Urinary bladder (tissue), 4 donors: ENCODE measurements around the gene WDR18. TPM values are rescaled to one million over a fixed set of nuclear protein-coding genes. Genes with fewer than 3 reads are reported as not detected.

ENCODE experiments used
- DNase-seq: peaks from one replicate; pipeline ENCODE4 v3.0.0-alpha.2; 2015; ENCODE audit errors: extremely low spot score
- H3K27ac ChIP-seq: one replicate; pipeline ENCODE4 v1.5.1; 2013; ENCODE audit warnings: low read depth, mild to moderate bottlenecking, moderate library complexity
- H3K36me3 ChIP-seq: one replicate; pipeline ENCODE4 v1.6.1; 2013; ENCODE audit warnings: mild to moderate bottlenecking, moderate library complexity; ENCODE audit not compliant: insufficient read depth
- H3K4me1 ChIP-seq: one replicate; pipeline ENCODE4 v1.6.1; 2013; ENCODE audit warnings: mild to moderate bottlenecking, moderate library complexity; ENCODE audit not compliant: insufficient read depth
- H3K4me3 ChIP-seq: one replicate; pipeline ENCODE4 v1.5.1; 2013; ENCODE audit warnings: low read depth, low read length
- WGBS: extraction: QIAGEN DNeasy Blood & Tissue Kit; methylation state at CpG from one replicate; pipeline ENCODE4 v1.1.7; 2013; 5-methylcytosine and 5-hydroxymethylcytosine counted together
- polyA plus RNA-seq: library from polyadenylated mRNA; stranded (reverse); fragments of 200-250 nt; gene quantifications from one replicate; pipeline ENCODE4 v1.2.3, GENCODE V29; 2013
- small RNA-seq: library from RNA; depleted of rRNA; stranded (forward); fragments of <200 nt; gene quantifications from one replicate; pipeline ENCODE3, GENCODE V24; 2014
- total RNA-seq: library from RNA; depleted of rRNA; stranded (reverse); fragments of >200 nt; gene quantifications from one replicate; pipeline ENCODE4 v1.2.3, GENCODE V29; 2014
- donor health status: healthy with polysubstance abuse.
- donor health status: healthy.

WDR18 gene
- total and polyA plus RNA-seq, 2 donors, result 23.3 to 36.6 TPM

DNA sequence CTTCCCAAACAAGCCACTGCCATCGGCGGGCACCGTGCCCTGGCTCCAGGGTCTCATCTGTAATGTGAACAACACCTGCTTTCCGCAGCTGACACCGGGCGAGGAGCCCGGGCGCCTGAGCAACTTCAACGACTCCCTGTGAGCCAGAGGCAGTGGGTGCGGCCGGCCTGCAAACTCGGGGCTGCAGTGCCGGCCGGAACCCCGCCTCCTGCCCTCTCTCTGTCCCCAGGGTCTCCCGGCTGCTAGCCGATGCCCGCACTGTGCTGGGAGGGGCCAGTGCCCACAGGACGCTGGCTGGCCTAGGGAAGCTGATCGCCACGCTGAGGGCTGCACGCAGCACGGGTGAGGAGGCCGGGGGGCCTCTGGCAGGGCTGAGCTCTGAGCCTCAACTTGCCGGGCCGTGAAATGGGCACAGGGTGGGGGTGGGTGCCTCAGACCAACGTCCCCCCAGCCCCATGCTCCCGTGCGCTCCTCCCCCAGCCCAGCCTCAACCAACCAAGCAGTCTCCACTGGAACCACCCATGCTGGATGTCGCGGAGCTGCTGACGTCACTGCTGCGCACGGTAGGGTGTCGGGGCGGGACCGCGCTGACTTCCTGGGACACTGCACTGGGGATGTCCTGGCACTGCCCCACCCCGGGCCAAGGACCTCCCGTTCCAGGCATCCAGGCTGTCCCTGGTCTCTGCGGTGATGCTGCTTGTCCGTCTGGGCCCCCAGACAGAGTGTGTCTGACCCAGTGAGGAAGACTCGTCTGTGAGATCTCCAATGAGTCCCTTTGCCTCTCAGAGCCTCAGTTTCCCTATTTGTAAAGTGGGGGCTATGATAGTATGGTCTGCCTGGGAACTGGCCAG, 57.9 kb downstream of the WDR18 start:
- no peak for DNase-seq
- H3K27ac ChIP-seq, result no peak overlapping the region
- WGBS, result 57% methylated on average over 43 of the region's 43 CpGs
- H3K4me1 ChIP-seq, result no peaks in the 10 kb centered on the region
- no peaks in the 10 kb centered on the region for H3K36me3 ChIP-seq
- no peak overlapping the region for H3K4me3 ChIP-seq

DNA sequence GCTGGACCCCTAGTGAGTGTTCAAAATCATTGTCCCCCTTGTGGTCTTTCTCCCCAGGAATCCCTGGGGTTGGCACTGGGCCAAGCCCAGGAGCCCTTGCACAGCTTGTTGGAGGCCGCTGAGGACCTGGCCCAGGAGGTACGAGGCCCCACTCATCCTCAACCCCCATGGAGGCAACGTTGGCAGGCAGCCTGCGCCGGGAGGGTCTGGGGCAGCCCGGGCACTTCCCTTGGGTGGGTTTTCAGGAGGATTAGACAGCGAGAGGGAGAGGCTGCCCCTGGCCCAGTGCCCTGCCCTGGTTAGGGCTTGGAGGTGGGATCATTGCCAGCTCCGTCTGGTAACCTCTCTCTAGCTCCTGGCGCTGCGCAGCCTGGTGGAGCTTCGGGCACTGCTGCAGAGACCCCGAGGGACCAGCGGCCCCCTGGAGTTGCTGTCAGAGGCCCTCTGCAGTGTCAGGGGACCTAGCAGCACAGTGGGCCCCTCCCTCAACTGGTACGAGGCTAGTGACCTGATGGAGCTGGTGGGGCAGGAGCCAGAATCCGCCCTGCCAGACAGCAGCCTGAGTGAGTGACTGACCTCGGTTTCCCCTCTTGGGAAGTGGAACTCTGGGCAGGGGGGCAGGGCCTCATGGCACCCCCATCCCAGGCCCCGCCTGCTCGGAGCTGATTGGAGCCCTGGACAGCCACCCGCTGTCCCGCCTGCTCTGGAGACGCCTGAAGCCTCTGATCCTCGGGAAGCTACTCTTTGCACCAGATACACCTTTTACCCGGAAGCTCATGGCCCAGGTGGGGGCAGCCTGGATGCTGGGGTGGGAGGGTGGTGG, 58.8 kb downstream of the WDR18 start:
- WGBS, result 43% methylated on average over 23 of the region's 23 CpGs
- no peaks in the 10 kb centered on the region for H3K4me1 ChIP-seq
- no peak for DNase-seq
- no peak overlapping the region for H3K27ac ChIP-seq
- no peaks in the 10 kb centered on the region for H3K36me3 ChIP-seq
- no peak overlapping the region for H3K4me3 ChIP-seq

Small RNA genes within 50 kb of the gene (small RNA-seq; reads per million reads assigned to genes)
- gene RNU6-2, result 0.35 reads per million, percentile 23 among the genes with 10 or more reads in this experiment

Other genes with a start within 250 kb of the WDR18 start
- 1.4 TPM for gene MISP, start 233.2 kb upstream of the WDR18 start, total RNA-seq
- gene MISP, start 233.2 kb upstream of the WDR18 start, polyA plus RNA-seq, result 0.91 TPM
- 104 TPM for gene PTBP1, start 186.9 kb upstream of the WDR18 start, total RNA-seq
- 108 TPM for gene PTBP1, start 186.9 kb upstream of the WDR18 start, polyA plus RNA-seq
- 2.1 TPM for gene PLPPR3, start 162.4 kb upstream of the WDR18 start, total RNA-seq
- gene PLPPR3, start 162.4 kb upstream of the WDR18 start, polyA plus RNA-seq, result 0.03 TPM
- not detected for gene AZU1, start 156.5 kb upstream of the WDR18 start, total RNA-seq
- 0.15 TPM for gene AZU1, start 156.5 kb upstream of the WDR18 start, polyA plus RNA-seq
- 0.26 TPM for gene PRTN3, start 143.3 kb upstream of the WDR18 start, total RNA-seq
- gene PRTN3, start 143.3 kb upstream of the WDR18 start, polyA plus RNA-seq, result 0.08 TPM
- gene ELANE, start 132.0 kb upstream of the WDR18 start, total RNA-seq, result not detected
- 5.7 TPM for gene ELANE, start 132.0 kb upstream of the WDR18 start, polyA plus RNA-seq
- 84.4 TPM for gene CFD, start 124.7 kb upstream of the WDR18 start, total RNA-seq
- gene CFD, start 124.7 kb upstream of the WDR18 start, polyA plus RNA-seq, result 2,164 TPM
- gene MED16, start 91.2 kb upstream of the WDR18 start, total RNA-seq, result 21.2 TPM
- gene MED16, start 91.2 kb upstream of the WDR18 start, polyA plus RNA-seq, result 59.8 TPM
- not detected for gene RNU6-9, start 90.9 kb upstream of the WDR18 start, total RNA-seq
- gene RNU6-9, start 90.9 kb upstream of the WDR18 start, polyA plus RNA-seq, result not detected
- gene R3HDM4, start 71.1 kb upstream of the WDR18 start, total RNA-seq, result 16.0 TPM
- gene R3HDM4, start 71.1 kb upstream of the WDR18 start, polyA plus RNA-seq, result 62.3 TPM
- gene KISS1R, start 67.0 kb upstream of the WDR18 start, total RNA-seq, result not detected
- 0.28 TPM for gene KISS1R, start 67.0 kb upstream of the WDR18 start, polyA plus RNA-seq
- gene ARID3A, start 58.3 kb upstream of the WDR18 start, total RNA-seq, result 9.1 TPM
- 6.1 TPM for gene ARID3A, start 58.3 kb upstream of the WDR18 start, polyA plus RNA-seq
- not detected for gene GRIN3B, start 16.1 kb downstream of the WDR18 start, total RNA-seq
- 0.06 TPM for gene GRIN3B, start 16.1 kb downstream of the WDR18 start, polyA plus RNA-seq
- 34.5 TPM for gene TMEM259, start 36.8 kb downstream of the WDR18 start, total RNA-seq
- gene TMEM259, start 36.8 kb downstream of the WDR18 start, polyA plus RNA-seq, result 159 TPM
- not detected for gene RNU6-2, start 37.2 kb downstream of the WDR18 start, total RNA-seq
- not detected for gene RNU6-2, start 37.2 kb downstream of the WDR18 start, polyA plus RNA-seq
- 73.3 TPM for gene CNN2, start 42.3 kb downstream of the WDR18 start, total RNA-seq
- gene CNN2, start 42.3 kb downstream of the WDR18 start, polyA plus RNA-seq, result 97.1 TPM
- 1.9 TPM for gene ABCA7, start 55.8 kb downstream of the WDR18 start, total RNA-seq
- gene ABCA7, start 55.8 kb downstream of the WDR18 start, polyA plus RNA-seq, result 5.9 TPM
- gene ARHGAP45, start 82.8 kb downstream of the WDR18 start, total RNA-seq, result 5.7 TPM
- 12.0 TPM for gene ARHGAP45, start 82.8 kb downstream of the WDR18 start, polyA plus RNA-seq
- gene POLR2E, start 111.0 kb downstream of the WDR18 start, total RNA-seq, result 35.2 TPM
- 255 TPM for gene POLR2E, start 111.0 kb downstream of the WDR18 start, polyA plus RNA-seq
- gene GPX4, start 119.6 kb downstream of the WDR18 start, total RNA-seq, result 71.3 TPM
- gene GPX4, start 119.6 kb downstream of the WDR18 start, polyA plus RNA-seq, result 452 TPM
- gene SBNO2, start 189.9 kb downstream of the WDR18 start, total RNA-seq, result 7.6 TPM
- gene SBNO2, start 189.9 kb downstream of the WDR18 start, polyA plus RNA-seq, result 44.8 TPM
- gene STK11, start 221.4 kb downstream of the WDR18 start, total RNA-seq, result 31.7 TPM
- 56.5 TPM for gene STK11, start 221.4 kb downstream of the WDR18 start, polyA plus RNA-seq